GM21447 (cell line): ENCODE data around the gene HERPUD1.
A peak's percentile ranks its signal among the peaks of the same experiment; 100 is the strongest.
"Not testable (repeated sequence)": the region's sequence is repeated elsewhere in the genome, so short reads cannot be mapped to it uniquely, and the experiment has no call there.

Source experiments
- ATAC-seq: cut with Tn5 transposase; IDR thresholded peaks from one replicate; pipeline ENCODE4 v1.9.1; 2021; ENCODE audit not compliant: unreplicated experiment

HERPUD1 gene

DNA sequence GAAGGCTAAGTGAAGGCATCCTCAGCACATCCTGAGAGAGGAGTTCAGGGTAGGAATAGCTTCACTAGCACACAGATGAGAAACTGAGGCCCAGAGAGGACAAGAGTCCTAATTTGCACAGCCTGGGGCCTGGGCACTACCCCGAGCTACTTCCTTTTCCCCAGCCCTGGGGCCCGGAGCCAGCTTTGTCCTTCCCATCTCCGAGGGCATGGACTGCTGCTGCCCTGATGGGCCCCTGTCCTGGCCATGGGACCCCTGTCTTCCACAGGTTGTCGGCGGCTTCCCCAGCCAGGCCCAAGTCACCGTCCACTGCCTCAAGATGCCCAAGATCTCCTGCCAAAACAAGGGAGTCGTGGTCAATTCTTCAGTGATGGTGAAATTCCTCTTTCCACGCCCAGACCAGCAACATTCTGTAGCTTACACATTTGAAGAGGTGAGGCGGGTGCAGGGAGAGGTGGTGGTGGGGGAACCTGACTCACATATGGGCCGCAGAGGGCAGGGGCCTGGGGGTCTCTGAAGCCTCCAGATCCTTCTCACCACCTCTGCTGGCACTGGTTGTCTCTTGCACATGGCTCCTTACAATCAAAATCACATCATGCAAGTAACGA, 46.0 kb downstream of the HERPUD1 start:
- ATAC-seq: no peak

DNA sequence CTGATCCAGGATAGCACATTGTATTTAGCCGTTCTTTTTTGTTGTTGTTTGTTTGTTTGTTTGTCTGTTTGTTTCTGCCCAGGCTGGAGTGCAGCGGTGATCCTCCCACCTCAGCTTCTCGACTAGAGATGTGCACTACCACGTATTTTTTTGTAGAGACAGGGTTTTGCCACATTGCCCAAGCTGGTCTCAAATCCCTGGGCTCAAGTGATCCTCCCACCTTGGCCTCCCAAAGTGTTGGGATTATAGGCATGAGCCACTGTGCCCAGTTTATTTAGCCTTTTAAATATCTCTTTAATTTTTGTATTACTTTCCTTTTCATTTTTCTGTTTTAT, 48.2 kb downstream of the HERPUD1 start:
- no peak for ATAC-seq

DNA sequence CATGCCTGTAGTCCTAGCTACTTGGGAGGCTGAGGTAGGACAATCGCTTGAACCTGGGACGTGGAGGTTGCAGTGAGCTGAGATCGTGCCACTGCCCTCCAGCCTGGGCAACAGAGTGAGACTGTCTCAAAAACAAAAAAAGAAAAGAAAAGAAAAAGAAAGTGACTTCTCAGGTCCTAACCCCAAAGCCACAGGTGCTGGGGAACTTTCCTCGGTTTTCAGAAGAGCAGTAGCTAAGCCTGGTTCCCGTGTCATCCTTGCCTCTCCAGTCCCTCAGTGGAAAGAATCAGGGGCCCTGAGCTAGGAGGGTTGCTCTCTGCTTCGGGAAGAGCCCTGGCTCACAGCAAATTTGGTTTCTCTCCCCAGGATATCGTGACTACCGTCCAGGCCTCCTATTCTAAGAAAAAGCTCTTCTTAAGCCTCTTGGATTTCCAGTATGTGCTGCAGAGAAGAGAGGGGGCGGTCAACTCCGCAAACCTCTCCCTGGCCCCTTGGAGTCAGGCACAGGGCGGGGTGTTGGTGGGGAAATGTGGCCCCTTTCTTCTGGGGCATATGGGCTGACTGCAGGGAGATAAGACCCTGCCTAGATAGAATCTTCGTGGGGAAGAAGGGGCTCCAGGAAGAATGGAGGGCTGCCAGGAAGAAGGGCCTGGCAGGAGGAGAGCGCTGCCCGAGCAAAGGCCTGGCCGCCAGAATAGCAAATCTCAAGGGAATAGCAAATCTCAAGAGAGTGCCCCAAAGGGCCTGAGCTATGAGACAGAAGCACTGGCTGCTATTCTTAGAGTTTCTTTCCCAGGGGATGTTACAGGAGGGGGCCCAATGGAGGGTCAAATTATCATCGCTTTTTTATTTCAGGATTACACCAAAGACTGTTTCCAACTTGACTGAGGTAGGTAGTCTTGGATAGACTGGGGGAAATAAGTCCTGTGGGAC, 49.1 kb downstream of the HERPUD1 start:
- ATAC-seq: peak; percentile 53

DNA sequence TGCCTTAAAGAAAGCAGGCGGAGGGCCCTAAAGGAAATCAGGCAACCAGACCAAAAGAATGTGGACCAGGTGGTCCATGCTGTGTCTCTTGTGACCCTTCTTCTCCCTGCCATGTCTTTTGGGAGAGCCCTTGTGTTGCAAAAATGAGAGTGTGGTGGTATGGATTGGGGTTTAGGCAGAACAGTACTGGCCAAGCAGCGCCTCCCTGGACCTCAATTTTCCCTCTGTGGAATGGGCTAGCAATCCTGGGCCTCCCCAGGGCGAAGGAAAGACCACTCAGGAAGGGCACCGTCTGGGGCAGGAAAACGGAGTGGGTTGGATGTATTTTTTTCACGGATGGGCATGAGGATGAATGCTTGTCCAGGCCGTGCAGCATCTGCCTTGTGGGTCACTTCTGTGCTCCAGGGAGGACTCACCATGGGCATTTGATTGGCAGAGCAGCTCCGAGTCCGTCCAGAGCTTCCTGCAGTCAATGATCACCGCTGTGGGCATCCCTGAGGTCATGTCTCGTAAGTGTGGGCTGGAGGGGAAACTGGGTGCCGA, 49.9 kb downstream of the HERPUD1 start:
- no peak for ATAC-seq

DNA sequence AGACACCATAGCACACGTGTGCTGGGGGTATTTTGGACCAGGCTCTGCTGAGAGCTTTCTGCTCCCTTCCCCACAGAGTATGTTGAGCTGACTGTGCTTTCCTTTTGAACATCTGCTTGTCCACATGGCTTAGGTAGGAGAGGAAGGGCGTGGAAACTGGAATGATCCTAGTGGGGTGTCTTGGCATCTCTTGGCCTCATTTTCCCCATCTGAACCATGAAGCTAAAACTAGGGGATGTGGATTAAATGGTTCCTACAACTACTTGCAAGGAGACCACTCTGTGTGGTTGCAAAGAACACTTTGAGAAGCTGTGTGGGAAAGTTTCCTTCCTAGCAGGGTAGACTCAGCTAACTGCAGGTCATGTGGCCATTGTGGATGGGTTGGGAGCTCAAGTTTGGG, 50.8 kb downstream of the HERPUD1 start:
- ATAC-seq: no peak

DNA sequence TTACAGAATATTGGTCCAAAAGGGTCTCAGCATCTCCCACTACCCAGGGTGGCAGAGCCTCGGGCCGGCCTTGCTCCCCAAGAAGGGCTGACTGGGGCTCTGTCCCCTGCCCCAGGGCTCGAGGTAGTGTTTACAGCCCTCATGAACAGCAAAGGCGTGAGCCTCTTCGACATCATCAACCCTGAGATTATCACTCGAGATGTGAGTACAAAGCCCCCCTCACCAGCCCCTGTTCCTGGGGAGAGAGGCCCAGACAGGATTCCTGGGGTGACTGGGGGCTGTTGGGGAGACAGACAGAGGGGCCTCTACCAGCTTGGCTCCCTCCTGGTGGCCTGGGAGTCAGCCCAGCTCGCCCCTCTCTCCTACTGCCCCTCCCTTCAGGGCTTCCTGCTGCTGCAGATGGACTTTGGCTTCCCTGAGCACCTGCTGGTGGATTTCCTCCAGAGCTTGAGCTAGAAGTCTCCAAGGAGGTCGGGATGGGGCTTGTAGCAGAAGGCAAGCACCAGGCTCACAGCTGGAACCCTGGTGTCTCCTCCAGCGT, 51.3 kb downstream of the HERPUD1 start:
- no peak for ATAC-seq

DNA sequence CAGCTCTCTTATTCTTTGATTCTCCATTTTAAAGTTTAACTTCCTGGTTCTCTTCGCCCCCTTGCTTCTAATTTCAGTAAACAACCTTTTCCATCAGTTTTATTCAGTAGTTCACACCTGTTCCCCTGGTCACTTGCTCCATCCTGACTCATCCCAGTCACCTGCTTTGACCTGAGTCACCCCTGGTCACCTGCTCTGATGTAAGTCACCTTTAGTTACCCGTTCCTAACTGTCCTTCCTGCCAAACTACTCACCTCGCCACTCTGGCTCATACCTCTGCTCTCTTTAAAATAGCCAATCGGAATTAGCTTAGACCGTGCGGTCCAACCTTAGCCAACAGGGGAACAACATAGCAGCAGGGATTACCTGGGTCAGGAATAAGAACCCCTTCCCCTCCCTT, 52.7 kb downstream of the HERPUD1 start:
- ATAC-seq: no peak

DNA sequence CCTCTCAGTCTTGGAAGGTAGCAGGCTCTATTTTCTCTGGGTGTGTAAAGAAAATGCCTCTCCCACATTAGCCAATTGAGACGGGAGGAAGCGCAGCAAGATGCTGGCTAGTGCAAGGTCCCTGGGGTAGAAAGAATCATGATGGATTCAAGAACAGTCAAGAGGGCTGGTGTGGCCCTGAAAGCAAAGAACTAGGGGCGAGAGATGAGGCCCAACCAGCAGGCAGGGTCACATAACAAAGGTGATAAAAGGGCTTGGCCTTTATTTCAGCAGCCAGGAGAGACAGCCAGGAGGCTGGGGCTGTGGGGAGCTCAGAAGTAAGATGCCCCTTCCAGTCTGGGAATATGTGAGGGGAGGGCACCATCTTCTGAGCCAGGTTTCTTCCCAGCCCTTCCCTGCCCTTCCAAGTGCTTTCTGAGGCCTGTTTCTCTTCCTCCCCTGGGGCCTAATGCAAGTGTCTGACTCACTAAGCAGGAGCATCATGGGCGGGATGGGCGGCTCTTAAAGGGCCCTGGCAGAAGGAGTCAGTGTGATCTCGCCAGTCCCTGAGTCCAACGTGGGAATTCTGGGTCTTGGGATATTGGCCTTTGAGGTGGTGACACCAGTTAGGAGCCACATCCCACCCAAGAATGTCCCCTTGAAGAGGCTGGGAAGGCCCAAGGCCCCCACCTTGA, 53.5 kb downstream of the HERPUD1 start:
- no peak for ATAC-seq

DNA sequence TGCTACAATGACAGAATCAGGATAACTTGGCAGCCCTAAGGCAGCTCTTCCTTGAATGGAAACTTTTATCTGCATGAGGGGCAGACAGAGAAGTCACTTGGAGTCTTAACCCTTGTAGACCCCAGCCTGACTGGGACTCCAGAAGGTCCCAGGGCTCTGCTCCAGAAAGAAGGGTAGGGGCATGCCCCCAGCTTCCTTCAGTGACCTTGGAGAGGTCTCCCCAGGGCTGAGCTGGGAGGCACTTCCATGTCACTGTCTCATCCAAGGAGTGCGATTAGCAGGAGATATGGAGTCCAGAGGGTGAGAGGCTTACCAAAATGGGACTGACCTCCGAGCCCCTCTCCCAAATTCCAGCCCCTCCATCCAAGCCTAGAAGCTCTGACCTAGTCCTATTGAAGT, 54.0 kb downstream of the HERPUD1 start:
- ATAC-seq: no peak

DNA sequence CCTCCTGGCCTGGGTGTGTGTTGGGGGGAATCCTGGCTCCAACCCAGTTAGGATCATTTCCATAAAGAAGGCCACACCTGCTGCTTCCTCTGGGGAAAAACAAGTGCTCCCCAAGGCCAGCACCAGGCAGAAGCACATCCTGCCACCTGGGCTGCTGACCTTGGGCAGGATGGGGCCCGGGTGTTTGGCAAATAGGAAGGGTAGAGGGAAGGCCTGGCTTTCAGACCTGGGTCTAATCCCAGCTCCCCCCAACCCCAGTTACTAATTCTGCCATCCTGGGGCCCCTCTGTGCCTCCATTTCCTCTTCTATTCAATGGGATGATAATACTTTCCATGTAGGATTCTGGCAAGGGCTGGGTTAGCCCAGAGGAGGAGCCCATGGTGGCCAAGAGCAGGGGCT, 54.4 kb downstream of the HERPUD1 start:
- ATAC-seq: no peak

DNA sequence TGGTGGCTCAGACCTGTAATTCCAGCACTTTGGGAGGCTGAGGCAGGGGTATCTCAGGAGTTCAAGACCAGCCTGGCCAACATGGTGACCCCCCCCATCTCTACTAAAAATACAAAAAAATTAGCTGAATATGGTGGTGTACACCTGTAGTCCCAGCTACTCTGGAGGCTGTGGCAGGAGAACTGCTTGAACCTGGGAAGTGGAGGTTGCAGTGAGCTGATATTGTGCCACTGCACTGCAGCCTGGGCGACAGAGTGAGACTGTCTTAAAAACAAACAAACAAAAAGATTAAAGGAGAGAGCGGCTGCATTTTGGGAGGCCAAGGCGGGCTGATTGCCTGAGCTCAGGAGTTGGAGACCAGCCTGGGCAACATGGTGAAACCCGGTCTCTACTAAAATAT, 55.0 kb downstream of the HERPUD1 start:
- ATAC-seq: not testable (repeated sequence)

DNA sequence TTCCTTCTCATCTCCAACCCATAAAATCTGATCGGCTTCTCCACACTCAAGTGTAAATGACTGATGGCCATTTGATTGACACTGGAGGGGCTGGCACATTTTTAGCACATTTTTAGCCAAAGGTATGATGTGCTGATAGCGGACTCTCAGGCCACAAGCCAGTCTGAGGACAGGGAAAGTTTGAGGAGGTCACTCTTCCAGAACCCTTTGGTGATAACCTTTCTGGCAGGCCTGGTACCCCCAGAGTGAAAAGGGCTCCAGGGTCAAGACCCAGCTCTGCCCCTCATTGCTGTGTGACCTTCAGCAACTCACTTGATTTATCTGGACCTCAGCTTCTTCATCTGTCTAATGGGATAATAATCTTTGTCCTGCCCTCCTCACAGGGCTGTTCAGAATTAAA, 55.8 kb downstream of the HERPUD1 start:
- no peak for ATAC-seq

DNA sequence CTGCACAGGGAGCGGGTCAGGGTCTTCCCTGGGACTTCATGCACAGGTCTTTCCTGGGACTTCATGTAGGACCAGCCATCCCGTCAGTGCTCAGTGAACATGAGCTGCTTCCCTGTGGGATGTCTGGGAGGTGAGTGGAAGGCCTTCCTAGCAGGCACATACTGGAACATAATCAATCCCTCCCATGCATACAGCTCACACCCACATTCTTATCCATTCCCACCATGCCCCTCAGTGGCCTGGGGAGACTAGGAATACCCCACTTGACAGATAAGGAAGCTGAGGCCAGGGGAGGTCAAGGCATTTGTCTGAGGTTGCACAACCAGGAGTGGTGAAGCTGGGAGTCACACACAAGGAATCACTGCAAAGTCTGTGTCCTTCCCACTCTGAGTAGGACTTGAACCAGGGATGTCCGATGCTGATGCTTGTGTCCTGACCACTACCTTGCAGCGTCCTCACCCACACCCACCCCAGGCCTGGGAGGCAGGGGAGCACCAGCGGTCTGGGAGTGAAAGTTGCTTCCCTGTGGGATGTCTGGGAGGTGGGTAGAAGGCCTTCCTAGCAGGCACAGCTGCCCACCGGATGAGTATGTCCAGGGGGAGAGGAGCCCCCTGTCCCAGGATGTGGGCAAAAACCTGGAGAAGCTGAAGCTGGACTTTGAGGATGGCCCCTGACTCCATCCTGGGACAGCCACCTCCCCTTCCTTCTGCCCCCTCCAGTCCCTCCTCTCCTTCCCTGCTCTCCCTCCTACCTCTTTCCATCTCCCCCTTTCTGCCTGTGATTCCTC, 56.4 kb downstream of the HERPUD1 start:
- ATAC-seq: no peak

DNA sequence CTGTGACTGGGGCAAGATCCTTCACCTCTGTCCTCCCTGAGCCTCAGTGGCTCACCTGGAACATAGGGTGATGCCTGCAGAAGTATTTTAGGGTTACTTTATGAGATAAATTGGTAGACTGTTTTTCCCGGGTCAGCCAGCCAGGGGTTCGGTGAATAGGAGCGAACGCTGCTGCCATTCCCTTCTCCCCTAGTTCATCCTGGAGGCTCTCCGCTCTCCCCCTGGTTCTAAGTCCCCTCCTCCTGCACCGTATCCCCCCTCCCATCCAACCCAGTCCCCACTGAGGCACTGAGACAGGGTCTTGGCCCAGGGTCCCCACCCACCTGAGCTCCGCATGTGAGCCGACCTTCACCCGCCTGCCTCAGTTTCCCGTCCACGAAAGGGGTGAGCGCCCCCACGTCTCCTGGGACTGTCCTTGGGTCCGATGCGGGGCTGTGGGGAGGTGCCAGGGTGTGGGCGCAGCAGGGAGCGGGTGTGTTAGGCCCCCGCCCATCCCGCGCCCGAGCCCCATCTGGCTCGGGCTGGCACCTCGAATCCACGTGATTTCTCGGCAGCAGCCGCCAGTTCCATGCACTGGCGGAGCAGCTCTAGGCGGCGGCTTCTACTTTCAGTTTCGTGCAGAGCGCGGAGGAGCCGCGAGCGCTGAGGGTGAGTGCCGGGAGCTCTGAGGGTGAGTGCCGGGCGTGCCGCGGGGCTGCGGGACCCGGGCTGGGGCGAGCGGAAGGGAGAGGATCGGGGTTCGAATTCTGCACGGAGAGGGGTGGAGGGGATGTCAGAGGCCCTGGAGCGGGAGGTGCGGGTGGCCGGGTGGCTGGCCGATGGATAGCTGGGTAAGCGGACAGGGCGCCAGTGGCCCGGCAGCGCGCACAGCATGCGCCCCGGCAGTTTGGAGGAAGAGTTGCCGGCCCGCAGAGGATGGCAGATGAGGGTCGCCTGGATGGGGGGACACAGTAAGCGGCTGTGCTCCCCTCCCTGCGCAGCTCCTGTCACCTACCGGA, 57.3 kb downstream of the HERPUD1 start, which contains the start of gene NLRC5:
TSS of gene NLRC5 (plus strand) at position 610 of the 998 bp plus-strand sequence. CDS start 31,156 bp downstream, outside the sequence.
- ATAC-seq: peak; percentile 69

DNA sequence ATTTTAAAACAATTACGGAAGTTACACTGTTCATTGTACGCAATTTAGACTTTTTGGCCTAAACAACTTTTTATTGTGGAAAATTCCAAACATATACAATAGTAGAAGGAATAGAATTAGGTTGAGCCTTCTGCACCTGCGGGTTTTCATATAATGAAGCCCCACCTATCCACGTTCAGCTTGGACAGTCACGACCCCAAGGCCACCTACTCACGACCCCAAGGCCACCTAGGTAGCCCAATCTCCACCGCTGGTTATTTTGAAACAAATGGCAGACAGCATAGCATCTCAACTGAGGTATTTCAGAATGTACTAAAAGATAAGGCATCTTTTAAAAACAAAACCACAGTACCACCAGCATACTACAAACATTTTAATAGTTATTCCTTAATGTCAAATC, 58.0 kb downstream of the HERPUD1 start:
- ATAC-seq: no peak

DNA sequence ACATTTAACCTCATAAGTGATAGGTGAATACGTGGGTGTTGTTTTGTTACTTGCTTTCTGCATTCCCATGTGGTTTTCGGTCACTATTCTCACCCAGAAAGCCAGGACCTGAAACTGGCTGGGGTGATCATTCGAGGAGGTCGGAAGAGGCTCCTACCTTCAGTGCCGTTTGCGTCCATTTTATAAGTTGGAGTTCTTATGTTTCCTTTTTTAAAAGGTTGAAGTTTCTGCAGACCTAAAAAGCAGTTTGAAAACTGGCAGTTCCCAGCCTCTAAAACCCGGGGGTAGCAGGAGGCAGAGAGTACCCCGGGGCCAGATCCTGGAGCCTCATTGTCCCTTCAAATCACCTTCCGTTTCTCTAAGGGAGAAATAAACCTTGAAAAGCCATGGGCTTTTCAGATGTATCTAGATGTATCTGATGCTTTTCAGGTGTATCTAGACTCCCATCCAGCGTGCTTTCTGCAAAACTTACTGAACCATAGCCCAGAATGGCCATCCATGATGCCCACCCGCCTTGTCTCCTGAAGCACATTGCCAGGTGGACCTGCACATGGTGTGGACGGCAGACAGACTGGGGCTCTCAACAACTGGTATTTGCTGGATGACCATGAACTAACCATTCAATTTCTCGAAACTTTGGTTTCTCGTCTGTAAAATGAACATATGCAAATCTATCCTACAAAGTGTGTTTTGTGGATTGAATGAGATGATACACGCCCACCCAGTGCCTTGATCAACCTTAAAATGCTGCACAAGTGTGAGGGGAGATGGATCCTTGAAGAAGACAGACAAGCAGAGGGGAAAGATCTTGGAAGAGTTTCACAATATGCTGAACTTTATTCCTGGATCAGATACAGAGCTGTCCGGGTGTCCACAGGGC, 58.7 kb downstream of the HERPUD1 start:
- no peak for ATAC-seq

DNA sequence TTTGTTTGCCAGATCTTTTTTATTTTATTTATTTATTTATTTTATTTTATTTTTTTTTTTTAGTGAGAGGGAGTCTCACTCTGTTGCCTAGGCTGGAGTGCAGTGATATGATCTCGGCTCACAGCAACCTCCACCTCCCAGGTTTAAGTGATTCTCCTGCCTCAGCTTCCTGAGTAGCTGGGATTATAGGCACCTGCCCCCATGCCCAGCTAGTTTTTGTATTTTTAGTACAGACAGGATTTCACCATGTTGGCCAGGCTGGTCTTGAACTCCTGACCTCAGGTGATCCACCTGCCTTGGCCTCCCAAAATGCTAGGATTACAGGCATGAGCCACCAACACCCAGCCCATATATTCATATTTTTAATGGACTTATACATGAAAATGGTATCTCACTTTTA, 60.5 kb downstream of the HERPUD1 start:
- not testable (repeated sequence) for ATAC-seq

DNA sequence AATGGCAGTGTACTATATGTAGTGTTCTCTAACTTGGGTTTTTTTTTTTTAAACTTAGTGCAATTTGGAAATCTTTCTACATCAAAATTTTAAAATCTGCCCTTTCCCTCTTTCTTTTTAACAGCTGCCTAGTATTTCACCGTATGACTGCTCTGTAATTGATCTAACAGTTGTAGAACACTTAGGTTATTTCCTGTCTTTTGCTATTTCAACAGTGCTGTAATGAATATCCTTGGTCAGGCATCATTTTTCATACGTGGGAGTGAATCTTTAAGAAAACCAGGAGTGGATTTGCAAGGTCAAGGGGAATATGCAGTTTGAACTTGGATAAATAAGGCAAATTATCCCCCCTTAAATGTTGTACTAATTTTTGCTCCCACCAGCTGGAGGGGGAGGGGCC, 61.3 kb downstream of the HERPUD1 start:
- no peak for ATAC-seq
